Measurements from ENCODE around the gene MAP1S.

DNA sequence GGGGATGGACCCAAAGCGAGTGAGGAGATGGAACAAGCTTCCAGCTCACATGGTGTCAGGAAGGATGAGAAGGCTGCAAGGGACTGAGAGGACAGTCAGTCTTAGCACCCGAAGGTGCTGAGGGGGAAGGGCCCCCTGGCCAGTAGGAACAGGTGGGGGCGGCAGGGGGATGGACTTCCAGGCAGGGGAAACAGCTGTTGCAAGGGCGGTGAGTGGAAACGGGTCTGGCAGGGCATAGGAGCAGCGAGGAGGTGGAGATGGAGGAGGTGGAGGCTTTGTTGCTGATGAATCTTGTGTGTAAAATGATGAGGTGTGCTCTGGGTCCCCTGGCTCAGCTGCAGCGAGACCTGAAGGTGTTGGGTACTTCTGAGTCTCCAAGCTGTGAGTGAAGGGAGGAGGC is 1.2 kb downstream of the MAP1S start:
- TF ChIP-seq RAD21 (conservative IDR thresholded peaks at IDR 0.05): no peak
- TF ChIP-seq, protein P1, sequence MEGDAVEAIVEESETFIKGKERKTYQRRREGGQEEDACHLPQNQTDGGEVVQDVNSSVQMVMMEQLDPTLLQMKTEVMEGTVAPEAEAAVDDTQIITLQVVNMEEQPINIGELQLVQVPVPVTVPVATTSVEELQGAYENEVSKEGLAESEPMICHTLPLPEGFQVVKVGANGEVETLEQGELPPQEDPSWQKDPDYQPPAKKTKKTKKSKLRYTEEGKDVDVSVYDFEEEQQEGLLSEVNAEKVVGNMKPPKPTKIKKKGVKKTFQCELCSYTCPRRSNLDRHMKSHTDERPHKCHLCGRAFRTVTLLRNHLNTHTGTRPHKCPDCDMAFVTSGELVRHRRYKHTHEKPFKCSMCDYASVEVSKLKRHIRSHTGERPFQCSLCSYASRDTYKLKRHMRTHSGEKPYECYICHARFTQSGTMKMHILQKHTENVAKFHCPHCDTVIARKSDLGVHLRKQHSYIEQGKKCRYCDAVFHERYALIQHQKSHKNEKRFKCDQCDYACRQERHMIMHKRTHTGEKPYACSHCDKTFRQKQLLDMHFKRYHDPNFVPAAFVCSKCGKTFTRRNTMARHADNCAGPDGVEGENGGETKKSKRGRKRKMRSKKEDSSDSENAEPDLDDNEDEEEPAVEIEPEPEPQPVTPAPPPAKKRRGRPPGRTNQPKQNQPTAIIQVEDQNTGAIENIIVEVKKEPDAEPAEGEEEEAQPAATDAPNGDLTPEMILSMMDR (IDR thresholded peaks at IDR 0.05; ENCODE audit: poor library complexity, severe bottlenecking): no peak
- TF ChIP-seq MXI1 (conservative IDR thresholded peaks at IDR 0.05; ENCODE audit: poor library complexity, severe bottlenecking): no peak
- TF ChIP-seq EP300 (conservative IDR thresholded peaks at IDR 0.05; ENCODE audit: poor library complexity, severe bottlenecking): no peak
